ENCODE data around the gene CEP85.

GRCh38 chr1:26203642-26204318 lies 30.2 kb upstream of the CEP85 start:
- TF ChIP-seq CTCF (conservative IDR thresholded peaks at IDR 0.05) = no peak
- TF ChIP-seq EZH2 (IDR thresholded peaks at IDR 0.05; ENCODE audit: low read depth) = no peak
